HepG2 (cell line): ENCODE results near the gene OCLN. TPM values are rescaled to one million over a fixed set of nuclear protein-coding genes. Genes with fewer than 3 reads are reported as not detected.
"Not testable (repeated sequence)": the region's sequence is repeated elsewhere in the genome, so short reads cannot be mapped to it uniquely, and the experiment has no call there.

Source experiments
- ATAC-seq: fragments of 200-7000 bp; cut with Tn5 transposase; 3 replicates; pipeline ENCODE4 v1.9.1; 2020; ENCODE audit warnings: mild to moderate bottlenecking, moderate library complexity
- BruUV-seq: library from RNA; stranded (reverse); fragments of 400-500 nt; replicated peaks from 2 replicates; lab custom pipeline; 2021; lab: Mats Ljungman, UMichigan
- CTCF ChIA-PET: fragments of 300-600 bp; formaldehyde crosslinking; extraction: SDS; loops from one replicate; lab custom pipeline; 2021; ENCODE audit warnings: low total read pairs, inconsistent platforms, low intra/inter-chr PET ratio; lab: Yijun Ruan, JAX
- POLR2A ChIA-PET: fragments of 350-600 bp; sonication (Branson Sonifier 250); formaldehyde crosslinking; loops from one replicate; lab custom pipeline; 2020; ENCODE audit warnings: antibody characterized with exemption, inconsistent platforms; lab: Yijun Ruan, JAX
- DNase-seq: peaks from one replicate; pipeline ENCODE4 v3.0.0-alpha.2; 2015; ENCODE audit warnings: low spot score
- FAIRE-seq: peaks from 3 replicates; lab custom pipeline; 2011; peaks lifted over from hg19 to GRCh38; lab: Jason Lieb, UNC
- H2AFZ ChIP-seq: one replicate; pipeline ENCODE4 v1.6.1; 2011; ENCODE audit warnings: low read length, inconsistent platforms
- H3K27ac ChIP-seq: fragments of 300-600 bp; 3 replicates; pipeline ENCODE4 v1.8.0; 2011; ENCODE audit warnings: mixed run types, mild to moderate bottlenecking, mixed read lengths, low read length, inconsistent platforms; ENCODE audit not compliant: insufficient read depth; ENCODE audit errors: extremely low read length
- H3K27me3 ChIP-seq, 2 experiments: fragments of 200-600 bp in 1 of 2; 2 replicates in 1 of 2; 3 replicates in 1 of 2; pipeline versions ENCODE4 v1.6.0 to v1.8.0; 2011; ENCODE audit warnings: low read length in 2 of 2, mild to moderate bottlenecking in 2 of 2, moderate library complexity in 2 of 2, inconsistent platforms in 1 of 2; ENCODE audit not compliant: insufficient read depth in 2 of 2, control insufficient read depth in 1 of 2
- H3K36me3 ChIP-seq, 2 experiments: fragments of 200-600 bp in 1 of 2; replicated peaks in 1 of 2; 2 replicates in 1 of 2; 3 replicates in 1 of 2; pipeline versions ENCODE4 v1.5.1 to v1.8.0; 2011; ENCODE audit warnings: low read length in 2 of 2, inconsistent platforms in 1 of 2; ENCODE audit not compliant: insufficient read depth in 2 of 2, control insufficient read depth in 1 of 2
- H3K4me1 ChIP-seq: 2 replicates; pipeline ENCODE4 v1.5.1; 2012; ENCODE audit warnings: low read length, inconsistent platforms; ENCODE audit not compliant: insufficient read depth
- H3K4me2 ChIP-seq: 2 replicates; pipeline ENCODE4 v1.6.0; 2011; ENCODE audit warnings: low read depth, low read length, inconsistent platforms
- H3K4me3 ChIP-seq, 3 experiments: fragments of 200-600 bp in 1 of 3; sonication (generic), shearing (Covaris generic) in 1 of 3; replicated peaks in 1 of 3; 2 replicates each; pipeline ENCODE4 v1.5.1; 2011 to 2016; ENCODE audit warnings: low read length in 3 of 3, inconsistent platforms in 2 of 3, low read depth in 2 of 3, mild to moderate bottlenecking in 2 of 3, control low read depth in 1 of 3, mixed read lengths in 1 of 3; ENCODE audit not compliant: insufficient read depth in 1 of 3
- H3K79me2 ChIP-seq: one replicate; pipeline ENCODE4 v1.6.1; 2011; ENCODE audit warnings: low read length, inconsistent platforms; ENCODE audit not compliant: insufficient read depth
- H3K9ac ChIP-seq: 2 replicates; pipeline ENCODE4 v1.6.0; 2011; ENCODE audit warnings: mild to moderate bottlenecking, low read depth, low read length, inconsistent platforms; ENCODE audit not compliant: insufficient read depth
- H3K9me3 ChIP-seq: 2 replicates; pipeline ENCODE4 v1.5.1; 2012; ENCODE audit warnings: mild to moderate bottlenecking, low read length
- H4K20me1 ChIP-seq: 2 replicates; pipeline ENCODE4 v1.6.0; 2011; ENCODE audit warnings: inconsistent platforms, mild to moderate bottlenecking, low read length, moderate library complexity; ENCODE audit not compliant: insufficient read depth
- CBX5 ChIP-seq: sonication (generic); formaldehyde crosslinking; IDR thresholded peaks from 2 replicates; pipeline ENCODE4 v1.4.0; 2020; ENCODE audit warnings: missing genetic modification reagents, borderline replicate concordance
- CEBPG ChIP-seq: IDR thresholded peaks from 2 replicates; pipeline ENCODE4 v1.6.1; 2016
- CTCF ChIP-seq: sonication (generic); formaldehyde crosslinking; IDR thresholded peaks from 2 replicates; pipeline ENCODE4 v1.5.0; 2020; ENCODE audit warnings: mild to moderate bottlenecking, missing genetic modification reagents, moderate library complexity
- DMAP1 ChIP-seq: IDR thresholded peaks from 2 replicates; pipeline ENCODE4 v1.6.1; 2016
- ELF1 ChIP-seq: sonication (generic); formaldehyde crosslinking; IDR thresholded peaks from 2 replicates; pipeline ENCODE4 v1.4.0; 2020; ENCODE audit warnings: missing genetic modification reagents
- ERF ChIP-seq: IDR thresholded peaks from 2 replicates; pipeline ENCODE4 v1.6.1; 2018; ENCODE audit warnings: missing biosample characterization, missing genetic modification reagents
- GATAD2A ChIP-seq: IDR thresholded peaks from 2 replicates; pipeline ENCODE4 v1.6.1; 2016
- RERE ChIP-seq: IDR thresholded peaks from 2 replicates; pipeline ENCODE4 v1.6.1; 2016; ENCODE audit warnings: low read depth, missing genetic modification reagents, missing compliant biosample characterization
- ZFY ChIP-seq: sonication (generic); formaldehyde crosslinking; IDR thresholded peaks from 2 replicates; pipeline ENCODE4 v1.4.0; 2020; ENCODE audit warnings: missing genetic modification reagents
- ZGPAT ChIP-seq: IDR thresholded peaks from 2 replicates; pipeline ENCODE4 v1.6.1; 2016; ENCODE audit warnings: mild to moderate bottlenecking
- ZNF574 ChIP-seq: sonication (generic); formaldehyde crosslinking; IDR thresholded peaks from 2 replicates; pipeline ENCODE4 v1.4.0; 2020; ENCODE audit warnings: missing genetic modification reagents
- WGBS: methylation state at CpG from one replicate; pipeline ENCODE4 v1.1.6; 2017; ENCODE audit warnings: low lambda C conversion rate; 5-methylcytosine and 5-hydroxymethylcytosine counted together
- in situ Hi-C: cut with HindIII; loops from 2 replicates; pipeline ENCODE4 v1.10.0; 2017; ENCODE audit warnings: low pct_unique_long_range_greater_than_20kb; ENCODE audit not compliant: extremely low pct_ligation_motif_present
- intact Hi-C: fragments of 100-400 bp; cut with micrococcal nuclease; formaldehyde crosslinking; loops from one replicate; pipeline ENCODE4 v1.10.0; 2022; ENCODE audit not compliant: unreplicated experiment
- polyA plus RNA-seq, 8 experiments: library from polyadenylated mRNA; depleted of rRNA in 3 of 8; stranded (reverse) in 7 of 8; unstranded in 1 of 8; fragments of >200 nt; fragmentation: Illumina TruSeq in 4 of 8; extraction: Trizol in 4 of 8; gene quantifications; 2 replicates each; pipeline versions ENCODE4 v1.2.1 to v1.2.3, GENCODE V29; 2011 to 2016; ENCODE audit warnings: low read depth in 4 of 8, missing spikeins in 1 of 8, mixed read lengths in 1 of 8; ENCODE audit not compliant: insufficient read depth in 1 of 8
- total RNA-seq, 5 experiments: library from RNA; depleted of rRNA; stranded (reverse); fragments of >200 nt; fragmentation: Illumina TruSeq; extraction: Trizol; gene quantifications; 2 replicates each; pipeline ENCODE4 v1.2.3, GENCODE V29; 2016; ENCODE audit warnings: low read depth in 1 of 5

Gene OCLN
- total and polyA plus RNA-seq, 2 of the 13 experiments (the other 11 are each of a cell fraction or from before 2014, with no cell fraction given), result 24.1 to 34.8 TPM

GRCh38 chr5:69559908-69560330, 67.3 kb downstream of the OCLN start, which contains the start of gene GTF2H2C:
Gene GTF2H2C (plus strand): TSS chr5:69560191. CDS start chr5:69565133, 4,942 bp downstream.
- H3K4me1 ChIP-seq, in situ Hi-C loops, CTCF ChIA-PET, H4K20me1 ChIP-seq, H3K36me3 ChIP-seq, FAIRE-seq, H2AFZ ChIP-seq, intact Hi-C loops, BruUV-seq, H3K9me3 ChIP-seq, H3K27me3 ChIP-seq, H3K79me2 ChIP-seq: not testable (repeated sequence)
- under 1% methylated on average over 15 of the region's 40 CpGs for WGBS
- Histone ChIP-seq H3K4me2 (peak within 1 kb of the TSS; percentile 63), H3K9ac (peak within 1 kb of the TSS; percentile 59; the same call in 1 of the 2 replicates), H3K4me3 (peak within 1 kb of the TSS; percentile 52 to 57 (median 54); a peak in 5 of 6 replicates), H3K27ac (peak within 1 kb of the TSS; percentile 51)
- POLR2A ChIA-PET, result interaction anchor here (0.6 to 1.4 kb wide), 2 partner anchors 42 to 105 kb away, joined by 3 to 4 read pairs; no protein-coding TSS in a partner anchor
- ATAC-seq (peak; percentile 98), DNase-seq (peak; percentile 66)
- TF ChIP-seq ZNF574 (CRISPR knock-in tag) (peak; percentile 80; the same call in 1 of the 2 replicates), ERF (CRISPR knock-in tag) (peak; percentile 69; the same call in 1 of the 2 replicates), CBX5 (CRISPR knock-in tag) (peak; percentile 53; the same call in 1 of the 2 replicates), DMAP1 (CRISPR knock-in tag) (peak; percentile 78), CTCF (CRISPR knock-in tag) (peak; percentile 25; the same call in 1 of the 2 replicates), ZFY (CRISPR knock-in tag) (peak; percentile 60; the same call in 1 of the 2 replicates), ZGPAT (CRISPR knock-in tag) (peak; percentile 80), GATAD2A (CRISPR knock-in tag) (peak; percentile 70), RERE (peak; percentile 30; the same call in 1 of the 2 replicates), ELF1 (CRISPR knock-in tag) (peak; percentile 78; the same call in 1 of the 2 replicates), CEBPG (CRISPR knock-in tag) (0 out of 2 replicates have a peak, but pooled peaks have one; percentile 19)
